GM21447 (cell line): ENCODE results near the gene IL17RE.
"Not testable (repeated sequence)": the region's sequence is repeated elsewhere in the genome, so short reads cannot be mapped to it uniquely, and the experiment has no call there.

Experiments used
- ATAC-seq: cut with Tn5 transposase; IDR thresholded peaks from one replicate; pipeline ENCODE4 v1.9.1; 2021; ENCODE audit not compliant: unreplicated experiment

IL17RE gene

DNA sequence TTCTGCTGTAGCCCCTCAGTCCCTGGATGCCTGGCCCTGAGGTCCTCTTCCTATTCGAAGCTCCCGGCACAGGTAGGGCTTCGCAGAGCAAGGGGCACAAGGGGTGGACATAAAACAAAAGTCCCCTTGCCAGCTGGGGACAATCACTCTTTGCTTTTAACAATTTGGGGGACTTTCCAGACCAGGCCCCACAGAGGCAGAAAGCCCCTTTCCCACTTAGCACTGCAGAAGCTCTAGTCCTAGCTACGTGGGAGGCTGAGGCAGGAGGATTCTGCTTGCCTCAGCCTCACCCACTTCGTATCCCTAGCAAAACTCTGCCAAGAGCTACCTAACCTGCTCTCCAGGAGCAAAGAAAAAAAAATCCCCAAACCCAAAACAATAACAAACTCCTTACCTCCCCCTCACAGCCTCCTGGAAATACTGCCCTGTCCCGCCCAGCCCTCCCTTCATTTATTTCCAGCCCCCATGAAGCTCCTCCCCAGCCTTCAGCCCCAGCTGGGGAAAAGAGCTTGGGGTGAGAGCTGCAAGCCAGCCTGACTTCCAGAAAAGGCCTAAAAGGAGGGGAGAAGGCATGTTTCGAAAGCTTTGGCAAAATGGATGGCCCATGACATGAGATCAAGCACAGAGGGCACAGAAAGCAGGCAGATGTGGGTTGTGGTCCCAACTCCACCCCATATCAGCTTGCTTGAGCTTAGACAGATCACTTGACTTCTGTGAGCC is 22.7 kb upstream of the IL17RE start, which contains the start of gene CIDEC:
CIDEC (minus strand) TSS at position 424 of the 720 bp plus-strand sequence. CDS start 1,767 bp downstream, outside the sequence.
- no peak for ATAC-seq

DNA sequence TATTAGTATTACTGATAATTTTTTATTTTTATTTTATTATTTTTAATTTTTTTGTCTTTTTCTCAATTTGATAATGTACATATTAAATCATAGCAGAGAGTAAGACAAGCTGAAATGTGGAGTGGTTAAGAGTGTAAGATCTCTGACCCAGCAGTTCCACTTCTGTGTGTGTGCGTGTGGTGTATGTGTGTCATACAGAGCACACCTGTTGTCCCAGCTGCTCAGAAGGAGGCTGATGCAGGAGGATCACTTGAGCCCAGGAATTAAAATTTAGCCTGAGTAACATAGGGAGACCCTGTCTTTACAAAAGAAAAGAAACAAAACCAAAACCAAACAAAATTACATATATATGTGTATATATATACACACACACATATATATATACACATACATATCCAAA is 21.2 kb upstream of the IL17RE start:
- ATAC-seq: no peak

DNA sequence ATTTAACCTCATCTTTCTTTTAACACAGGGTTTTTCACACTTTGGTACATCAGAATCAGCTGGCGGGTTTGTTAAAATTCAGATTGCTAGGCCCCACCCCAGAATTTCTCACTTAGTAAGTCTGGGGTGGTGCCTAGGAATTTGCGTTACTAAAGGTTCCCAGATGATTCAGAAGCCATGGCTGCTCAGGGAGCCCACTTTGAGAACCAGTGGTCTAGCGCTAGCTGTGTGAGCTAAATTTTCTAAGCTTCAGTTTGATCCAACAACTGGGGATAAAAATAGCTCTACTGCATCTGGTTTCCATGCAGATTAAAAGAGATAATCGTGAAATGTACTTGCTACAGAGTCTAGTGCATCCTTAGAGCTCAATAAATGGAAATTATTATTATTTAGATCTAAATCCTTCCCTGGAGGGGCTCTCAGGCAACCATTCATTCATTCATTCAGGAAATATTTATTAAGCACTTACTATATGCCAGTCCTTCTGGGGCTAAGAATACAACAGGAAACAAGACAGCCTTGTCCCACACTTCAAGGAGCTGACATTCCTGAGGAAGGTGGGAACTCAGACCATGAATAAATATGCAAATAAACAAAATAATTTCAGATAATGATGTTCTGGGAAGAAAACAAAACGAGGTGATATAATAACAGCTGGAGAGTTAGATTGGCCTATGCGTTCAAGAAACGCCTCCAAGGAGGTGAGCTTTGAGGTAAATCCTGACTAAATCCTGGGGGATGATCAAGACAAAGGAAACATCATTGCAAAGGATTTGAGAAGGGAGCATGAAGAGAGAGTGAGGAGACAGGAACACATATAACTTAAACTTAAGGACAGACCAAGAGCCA is 18.7 kb upstream of the IL17RE start:
- no peak for ATAC-seq

DNA sequence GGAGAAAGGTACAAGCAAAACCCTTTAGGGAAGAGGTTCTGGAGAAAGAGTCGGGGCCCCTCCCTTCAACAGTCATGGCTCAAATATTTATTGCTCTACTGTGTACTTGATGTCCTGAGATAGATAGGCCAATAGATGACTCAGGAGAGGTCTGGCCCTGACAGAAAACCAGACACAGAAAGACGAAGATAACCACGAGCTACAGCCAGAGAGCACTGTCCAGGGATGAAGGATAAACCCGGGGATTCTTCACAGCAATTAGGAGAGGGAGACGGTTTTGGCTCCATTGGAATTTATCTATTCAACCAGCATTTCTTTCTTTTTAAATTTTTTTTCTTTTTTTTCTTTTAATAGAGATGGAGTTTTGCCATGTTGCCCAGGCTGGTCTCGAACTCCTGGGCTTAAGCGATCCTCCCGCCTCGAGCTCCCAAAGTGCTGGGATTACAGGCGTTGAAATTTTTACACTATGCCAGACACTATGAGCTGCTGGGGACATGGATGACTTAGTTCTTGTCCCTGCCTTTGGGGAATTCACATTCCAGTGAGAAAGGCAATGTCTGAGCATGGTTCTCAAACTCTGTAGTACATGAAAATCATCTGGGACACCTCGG is 18.0 kb upstream of the IL17RE start:
- no peak for ATAC-seq

DNA sequence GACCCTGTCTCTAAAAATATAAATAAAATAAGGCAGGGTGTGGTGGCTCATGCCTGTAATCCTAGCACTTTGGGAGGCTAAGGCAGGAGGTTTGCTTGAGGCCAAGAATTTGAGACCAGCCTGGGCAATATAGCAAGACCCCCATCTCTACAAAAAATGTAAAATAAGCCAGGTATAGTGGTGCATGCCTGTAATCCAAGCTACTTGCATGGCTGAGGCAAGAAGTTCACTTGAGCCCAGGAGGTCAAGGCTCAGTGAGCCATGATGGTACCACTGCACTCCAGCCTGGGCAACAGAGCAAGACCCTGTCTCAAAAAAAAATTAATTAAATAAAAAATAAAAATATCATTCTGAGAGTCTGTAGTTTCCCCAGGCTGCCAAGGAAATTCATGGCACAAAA is 16.3 kb upstream of the IL17RE start:
- no peak for ATAC-seq

DNA sequence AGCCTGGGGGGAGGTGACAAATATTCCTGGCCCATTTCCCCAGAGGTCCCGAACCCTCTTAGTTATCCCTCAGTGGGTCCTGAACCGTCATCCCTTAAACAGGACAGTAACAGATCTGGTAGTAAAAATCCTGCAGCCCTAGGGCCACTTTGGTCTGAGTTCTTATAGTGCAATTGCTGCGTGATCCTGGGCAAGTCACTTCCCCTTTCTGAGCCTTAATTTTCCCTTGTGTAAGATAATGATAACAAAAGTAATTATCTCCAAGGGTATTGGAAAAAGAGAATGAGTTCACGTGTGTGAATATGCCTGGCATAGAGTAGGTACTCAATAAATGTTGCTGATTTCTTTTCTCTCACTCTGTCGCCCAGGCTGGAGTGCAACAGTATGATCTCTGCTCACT is 15.2 kb upstream of the IL17RE start:
- no peak for ATAC-seq

DNA sequence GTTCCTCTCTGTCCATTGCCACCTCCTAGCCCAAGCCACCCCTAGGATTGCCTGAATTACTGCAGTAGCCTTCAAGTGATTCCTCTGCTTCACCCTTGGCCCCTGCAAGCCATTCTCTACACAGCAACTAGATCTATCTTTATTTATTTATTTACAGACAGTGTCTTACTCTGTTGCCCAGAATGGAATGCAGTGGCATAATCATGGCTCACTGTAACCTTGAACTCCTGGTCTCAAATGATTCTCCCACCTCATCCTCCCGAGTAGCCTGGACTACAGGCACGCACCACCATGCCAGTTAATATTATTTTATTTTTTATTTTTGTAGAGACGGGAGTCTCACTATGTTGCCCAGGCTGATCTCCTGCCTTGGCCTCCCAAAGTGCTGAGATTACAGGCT is 14.1 kb upstream of the IL17RE start:
- no peak for ATAC-seq

DNA sequence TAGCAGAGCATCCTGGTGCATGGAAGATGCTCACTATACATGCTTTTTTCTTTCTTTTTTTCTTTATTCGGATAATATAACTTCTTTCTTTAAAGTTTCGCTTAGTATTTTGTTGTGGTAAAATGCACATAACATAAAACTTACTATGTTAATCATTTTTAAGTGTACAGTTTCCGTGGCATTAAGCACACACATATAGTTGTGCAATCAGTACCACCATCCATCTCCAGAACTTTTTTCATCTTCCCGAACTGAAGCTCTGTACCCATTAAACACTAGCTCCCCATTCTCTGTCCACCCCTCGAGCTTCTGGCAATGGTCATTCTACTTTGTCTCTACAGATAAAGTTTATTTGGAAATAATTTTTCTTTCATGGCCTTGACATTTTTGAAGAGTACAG is 13.2 kb upstream of the IL17RE start:
- ATAC-seq: no peak

DNA sequence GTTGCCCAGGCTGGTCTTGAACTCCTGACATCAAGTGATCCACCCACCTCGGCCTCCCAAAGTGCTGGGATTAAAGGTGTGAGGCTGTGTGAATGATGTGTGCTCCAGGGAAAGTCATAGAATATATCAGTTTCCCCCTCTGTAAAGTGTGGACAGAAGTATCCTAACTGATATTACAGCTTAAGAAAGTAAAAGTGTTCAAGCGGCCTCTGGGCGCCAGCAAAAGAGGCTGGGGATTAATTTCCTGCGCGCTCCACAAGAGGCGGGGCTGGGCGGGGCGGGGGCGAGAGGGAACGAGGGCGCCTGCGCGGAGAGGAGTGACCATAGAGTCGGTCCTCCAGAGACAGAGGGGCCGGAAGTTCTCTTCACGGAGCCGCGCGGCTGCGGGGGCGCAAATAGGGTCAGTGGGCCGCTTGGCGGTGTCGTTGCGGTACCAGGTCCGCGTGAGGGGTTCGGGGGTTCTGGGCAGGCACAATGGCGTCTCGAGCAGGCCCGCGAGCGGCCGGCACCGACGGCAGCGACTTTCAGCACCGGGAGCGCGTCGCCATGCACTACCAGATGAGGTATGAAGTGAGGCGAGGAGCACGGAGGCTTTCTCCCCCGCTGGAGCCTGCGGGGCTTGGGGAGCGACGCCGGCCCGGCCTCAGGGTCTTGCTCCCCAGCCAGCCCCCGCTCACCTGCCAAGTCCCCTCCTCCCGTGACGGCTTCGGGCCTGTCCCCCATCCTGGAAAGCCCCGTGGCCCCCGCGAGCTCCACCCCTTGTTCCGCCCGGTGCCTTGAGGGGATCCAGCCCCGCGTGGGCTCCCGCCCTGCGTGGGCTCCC is 12.2 kb upstream of the IL17RE start, which contains the start of gene JAGN1:
JAGN1 (plus strand) TSS at position 362 of the 823 bp plus-strand sequence; CDS start at position 475, 113 bp downstream.
- ATAC-seq: peak; percentile 82

DNA sequence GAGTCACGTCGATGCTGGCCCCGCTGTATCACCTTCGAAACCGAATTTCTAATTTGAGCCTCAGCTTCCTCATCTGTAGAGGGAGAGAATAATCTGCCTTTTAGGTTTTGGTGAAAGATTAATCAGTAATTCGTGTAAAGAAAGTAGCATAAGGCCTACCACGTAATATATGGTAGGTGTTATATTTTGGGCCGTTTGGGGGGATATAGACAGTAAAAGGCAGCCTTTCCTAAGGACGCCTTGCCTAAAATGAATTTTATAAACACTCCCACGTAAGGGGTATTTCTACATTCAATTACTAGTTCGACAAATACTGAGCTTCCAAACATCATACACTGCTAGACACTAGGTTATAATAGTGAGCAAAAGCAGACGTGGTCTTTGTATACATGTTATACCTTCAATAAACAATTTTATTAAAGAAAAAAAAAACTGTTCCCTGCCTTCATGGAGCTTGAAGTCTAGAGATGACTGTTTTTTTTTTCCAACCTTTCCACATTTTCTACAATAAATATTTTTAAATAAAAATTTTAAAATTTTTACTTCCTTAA is 11.5 kb upstream of the IL17RE start:
- no peak for ATAC-seq

DNA sequence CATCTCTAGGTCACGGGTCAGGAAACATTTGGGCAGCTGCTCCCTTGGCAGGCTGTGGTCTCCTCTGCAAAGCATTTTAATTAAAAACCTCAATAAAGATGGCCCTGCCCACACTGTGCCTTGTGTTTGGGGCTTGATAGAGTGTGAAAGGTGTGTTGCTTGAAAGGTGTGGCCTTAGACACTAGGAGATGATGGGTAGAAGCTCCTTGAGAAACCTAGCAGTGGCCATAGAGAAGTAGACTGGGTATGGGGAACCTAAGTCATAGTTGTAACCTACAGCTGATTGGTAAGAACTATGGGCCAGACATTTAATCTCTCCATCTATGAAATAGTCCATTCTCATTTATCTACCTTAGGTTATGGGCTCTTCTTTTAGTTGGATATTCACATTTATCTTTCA is 8.9 kb upstream of the IL17RE start:
- no peak for ATAC-seq

DNA sequence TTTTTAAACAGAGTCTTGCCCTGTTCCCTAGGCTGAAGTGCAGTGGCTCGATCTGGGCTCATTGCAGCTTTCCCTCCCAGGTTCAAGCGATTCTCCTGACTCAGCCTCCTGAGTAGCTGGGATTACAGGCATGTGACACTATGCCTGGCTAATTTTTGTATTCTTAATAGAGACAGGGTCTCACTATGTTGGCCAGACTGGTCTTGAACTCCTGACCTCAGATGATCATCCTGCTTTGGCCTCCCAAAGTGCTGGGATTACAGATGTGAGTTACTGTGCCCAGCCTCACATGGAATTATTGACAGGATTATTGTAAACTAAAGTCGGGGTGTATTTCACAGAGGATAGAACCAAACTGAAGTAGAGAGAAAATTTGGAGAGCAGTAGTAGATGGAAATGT is 6.9 kb upstream of the IL17RE start:
- ATAC-seq: not testable (repeated sequence)

DNA sequence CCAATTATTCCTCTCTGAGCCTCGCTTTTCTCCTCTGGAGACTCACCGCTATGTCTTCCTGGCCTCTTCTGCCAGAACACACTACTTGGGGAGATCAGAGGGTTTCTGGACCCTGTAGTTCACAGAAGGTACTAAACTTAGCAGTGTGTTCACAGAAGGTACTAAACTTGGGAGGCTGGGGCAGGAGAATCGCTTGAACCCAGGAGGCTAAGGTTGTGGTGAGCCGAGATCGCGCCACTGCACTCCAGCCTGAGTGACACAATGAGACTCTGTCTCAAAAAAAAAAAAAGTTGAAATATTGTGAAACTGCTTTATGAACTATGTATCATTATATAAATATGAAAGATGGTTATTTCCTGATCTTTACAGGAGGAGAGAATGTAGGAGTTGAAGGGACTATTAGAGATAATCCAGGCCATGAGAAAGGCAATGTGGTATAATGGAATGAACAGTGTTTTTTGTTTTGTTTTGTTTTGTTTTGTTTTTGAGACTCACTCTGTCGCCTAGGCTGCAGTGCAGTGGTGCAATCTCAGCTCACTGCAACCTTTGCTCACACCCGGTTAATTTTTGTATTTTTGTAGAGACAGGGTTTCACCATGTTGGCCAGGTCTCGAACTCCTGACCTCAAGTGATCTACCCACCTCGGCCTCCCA is 5.8 kb upstream of the IL17RE start:
- ATAC-seq: not testable (repeated sequence)

DNA sequence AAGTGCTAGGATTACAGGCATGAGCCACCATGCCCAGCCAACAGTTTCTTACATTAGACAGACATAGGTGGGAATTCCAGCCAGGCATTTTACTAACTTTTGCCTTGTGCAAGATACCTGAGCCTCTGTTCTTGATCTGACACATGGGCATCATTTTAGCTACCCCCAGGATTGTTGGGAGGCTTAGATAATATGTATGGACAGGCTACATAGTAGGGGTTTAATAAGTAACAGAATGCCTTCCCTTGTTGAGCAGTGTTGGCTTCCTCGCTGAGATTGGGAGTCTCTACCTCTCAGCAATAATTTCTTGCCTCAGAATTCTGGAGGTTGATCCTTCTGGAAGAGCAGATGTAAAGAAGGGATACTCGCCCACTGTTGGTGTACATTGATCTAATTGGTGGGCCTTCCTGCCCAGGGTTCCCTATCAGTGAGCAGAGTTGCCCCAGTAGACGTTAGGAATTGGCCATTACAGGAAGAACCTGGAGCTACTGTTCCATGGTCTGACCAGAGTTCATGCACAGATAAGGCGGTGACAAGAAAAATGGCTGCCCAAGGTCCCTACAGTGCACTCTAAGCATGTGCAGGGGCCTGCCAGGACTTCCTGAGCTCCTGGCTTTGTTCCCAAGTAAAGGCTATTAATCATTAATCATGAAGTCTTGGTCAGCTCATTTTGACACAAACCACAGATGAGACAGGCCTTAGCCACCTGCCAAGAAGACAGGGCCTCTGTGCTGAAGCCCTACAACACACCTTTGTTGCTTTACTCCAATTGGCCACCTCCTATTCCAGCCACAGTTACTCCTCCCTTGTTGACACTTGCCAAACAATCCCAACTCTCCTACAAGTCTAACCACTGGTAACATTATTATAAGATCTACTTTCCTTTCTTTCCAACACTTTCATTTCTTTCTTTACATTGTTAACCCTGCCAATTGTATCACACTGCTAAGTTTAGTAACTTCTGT is 5.0 kb upstream of the IL17RE start:
- peak; percentile 68 for ATAC-seq

DNA sequence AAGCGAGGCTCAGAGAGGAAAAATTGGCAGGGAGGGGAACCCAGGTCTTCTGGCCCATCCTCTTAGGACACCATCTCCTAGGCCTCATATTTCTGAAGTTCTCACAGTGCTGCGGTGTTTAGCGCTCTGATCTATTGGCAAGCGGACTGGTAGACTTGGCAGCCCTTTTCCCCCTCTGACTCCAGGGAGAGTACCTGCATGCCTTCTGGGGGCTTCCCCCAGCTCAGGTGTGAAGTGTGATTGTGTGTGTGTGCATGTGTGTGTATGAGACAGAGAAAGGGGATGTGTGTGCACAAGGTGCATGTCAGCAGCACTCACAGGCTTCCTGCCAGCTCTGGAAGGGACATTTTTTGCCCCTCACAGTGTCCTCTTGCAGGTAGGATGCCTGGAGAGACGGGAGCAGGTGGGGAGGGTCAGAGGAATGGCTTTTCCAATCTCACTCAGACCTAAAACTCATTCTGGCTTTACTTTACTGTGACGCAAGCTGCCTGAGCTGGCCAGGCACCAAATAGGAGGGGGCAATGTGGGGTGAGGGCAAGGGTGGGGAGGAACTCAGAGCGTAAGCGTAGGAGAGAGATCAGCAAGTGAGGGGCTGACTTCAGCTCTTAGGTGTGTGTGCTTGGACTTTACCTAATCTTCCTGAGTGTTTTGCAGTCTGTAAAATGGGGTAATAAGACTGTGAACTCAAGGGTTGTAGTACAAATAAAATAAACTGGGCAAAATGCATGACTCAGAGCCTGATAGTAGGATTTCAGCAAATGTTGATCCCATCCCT is 4.0 kb upstream of the IL17RE start:
- ATAC-seq: no peak

DNA sequence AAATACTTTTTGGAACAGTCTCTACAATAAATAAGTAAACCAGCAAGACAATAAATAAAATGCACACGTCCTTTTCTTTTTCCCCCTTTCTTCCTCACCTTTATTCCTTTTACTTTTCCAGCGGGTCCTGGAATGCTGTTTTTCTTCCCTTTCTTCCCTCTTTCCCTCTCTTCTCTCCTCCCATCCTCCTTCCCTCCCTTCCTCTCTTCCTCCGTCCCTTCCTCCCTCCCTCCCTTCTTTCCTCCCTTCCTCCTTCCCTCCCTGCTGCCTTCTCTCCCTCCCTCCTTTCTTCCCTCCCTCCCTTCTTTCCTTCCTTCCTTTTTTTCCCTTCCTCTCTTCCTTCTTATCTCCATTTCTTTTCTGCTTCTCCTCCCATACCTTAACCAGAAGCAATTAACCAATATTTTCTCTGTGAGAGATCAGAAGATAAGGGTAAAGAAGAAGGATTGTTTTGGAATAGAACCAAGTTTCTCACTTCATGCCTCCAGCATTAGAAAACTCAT is 3.3 kb upstream of the IL17RE start:
- ATAC-seq: no peak

DNA sequence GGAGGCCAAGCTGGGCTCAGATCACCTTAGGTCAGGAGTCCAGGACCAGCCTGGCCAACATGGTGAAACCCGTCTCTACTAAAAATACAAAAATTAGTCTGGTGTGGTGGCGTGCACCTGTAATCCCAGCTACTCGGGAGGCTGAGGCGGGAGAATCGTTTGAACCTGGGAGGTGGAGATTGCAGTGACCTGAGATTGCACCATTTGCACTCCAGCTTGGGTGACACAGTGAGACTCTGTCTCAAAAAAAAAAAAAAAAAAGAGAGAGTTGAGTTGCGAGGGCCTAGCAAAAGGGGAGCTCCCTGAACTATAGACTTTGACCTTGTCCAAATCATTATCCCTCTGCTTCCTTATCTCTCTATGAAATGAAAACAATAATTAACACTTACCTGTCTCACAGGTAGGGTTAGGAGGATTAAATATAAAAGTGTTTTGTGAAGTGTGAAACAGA is 1.7 kb upstream of the IL17RE start:
- ATAC-seq: not testable (repeated sequence)

DNA sequence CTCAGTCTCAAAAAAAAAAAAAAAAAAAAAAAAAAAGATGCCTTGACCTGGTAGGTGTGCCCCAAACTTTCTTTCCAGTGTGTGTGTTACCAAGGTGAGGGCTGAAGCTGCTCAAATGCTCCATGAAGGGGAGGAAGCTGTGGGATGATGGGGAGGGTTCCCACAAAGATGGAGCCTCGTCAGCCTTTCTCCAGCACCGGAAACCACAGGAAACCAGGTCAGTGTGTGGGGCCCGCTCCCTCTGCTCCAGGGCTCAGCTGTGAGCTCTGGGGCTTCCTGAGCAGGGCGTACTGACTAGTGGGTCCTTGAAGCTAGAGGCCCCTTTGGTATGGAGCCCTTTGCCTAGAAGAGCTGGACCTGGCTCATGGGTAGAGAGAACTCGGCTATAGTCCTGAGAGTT is 681 bp upstream of the IL17RE start:
- no peak for ATAC-seq
